Measurements from ENCODE around the gene PHF5A. TPM values are rescaled to one million over a fixed set of nuclear protein-coding genes. Genes with fewer than 3 reads are reported as not detected.

The PHF5A gene
- total RNA-seq, 1 donor from 2014 or later, result 114 TPM

GRCh38 chr22:41516462-41516861 is 48.0 kb upstream of the PHF5A start:
- Histone ChIP-seq H3K27me3 (no peaks in the 10 kb centered on the region), H3F3A (ENCODE audit: low read depth) (peaks cover 4% of the 10 kb centered on the region), H3K79me2 (ENCODE audit: low read depth) (no peaks in the 10 kb centered on the region), H3K4me2 (no peak overlapping the region), H3K4me3 (no peak overlapping the region), H4K20me1 (ENCODE audit: low read depth) (no peaks in the 10 kb centered on the region), H2AFZ (replicated peaks) (no peak overlapping the region), H3K36me3 (no peaks in the 10 kb centered on the region), H3K27ac (no peak overlapping the region), H3K9me3 (ENCODE audit: low read depth) (no peaks in the 10 kb centered on the region), H3K9ac (no peak overlapping the region), H3K4me1 (peaks cover 15% of the 10 kb centered on the region)
- Mint-ChIP-seq H3K27me3 (ENCODE audit: insufficient read depth, low read depth) (peaks cover 4% of the 10 kb centered on the region), H3K4me1 (peaks cover 19% of the 10 kb centered on the region), H3K4me3 (no peak overlapping the region), H3K27ac (no peak overlapping the region), H3K9me3 (no peaks in the 10 kb centered on the region), H3K36me3 (peaks cover 7% of the 10 kb centered on the region)
- no peak for DNase-seq (ENCODE audit: low spot score)
- no peak for TF ChIP-seq EZH2 (IDR thresholded peaks at IDR 0.05)
- no peak for TF ChIP-seq EZH2phosphoT487 (IDR thresholded peaks at IDR 0.05)
- no peak for TF ChIP-seq CTCF (IDR thresholded peaks at IDR 0.05)

GRCh38 chr22:41513391-41513790 is 44.9 kb upstream of the PHF5A start:
- peaks cover 4% of the 10 kb centered on the region for H3K27me3 Mint-ChIP-seq (ENCODE audit: insufficient read depth, low read depth)
- Histone ChIP-seq H4K20me1 (ENCODE audit: low read depth) (no peaks in the 10 kb centered on the region), H2AFZ (replicated peaks) (no peak overlapping the region), H3K27me3 (no peaks in the 10 kb centered on the region), H3K4me2 (peak overlapping the region; percentile 53), H3K27ac (no peak overlapping the region), H3K36me3 (no peaks in the 10 kb centered on the region), H3F3A (ENCODE audit: low read depth) (peaks cover 4% of the 10 kb centered on the region), H3K4me3 (no peak overlapping the region), H3K79me2 (ENCODE audit: low read depth) (no peaks in the 10 kb centered on the region), H3K9me3 (ENCODE audit: low read depth) (no peaks in the 10 kb centered on the region), H3K4me1 (peaks cover 15% of the 10 kb centered on the region), H3K9ac (no peak overlapping the region)
- no peaks in the 10 kb centered on the region for H3K9me3 Mint-ChIP-seq
- peaks cover 19% of the 10 kb centered on the region for H3K4me1 Mint-ChIP-seq
- H3K4me3 Mint-ChIP-seq, result no peak overlapping the region
- H3K27ac Mint-ChIP-seq, result peak overlapping the region; percentile 93
- TF ChIP-seq EZH2phosphoT487 (IDR thresholded peaks at IDR 0.05) (no peak), EZH2 (IDR thresholded peaks at IDR 0.05) (no peak)
- peaks cover 7% of the 10 kb centered on the region for H3K36me3 Mint-ChIP-seq
- no peak for DNase-seq (ENCODE audit: low spot score)

- peak; percentile 86 for DNase-seq (ENCODE audit: low spot score)
- Mint-ChIP-seq H3K4me3 (no peak overlapping the region), H3K27me3 (ENCODE audit: insufficient read depth, low read depth) (no peaks in the 10 kb centered on the region), H3K9me3 (no peaks in the 10 kb centered on the region), H3K36me3 (peaks cover 7% of the 10 kb centered on the region), H3K4me1 (peaks cover 19% of the 10 kb centered on the region), H3K27ac (peak overlapping the region; percentile 93)
- TF ChIP-seq CTCF (IDR thresholded peaks at IDR 0.05), result no peak
- no peak for TF ChIP-seq EZH2phosphoT487 (IDR thresholded peaks at IDR 0.05)
- TF ChIP-seq EZH2 (IDR thresholded peaks at IDR 0.05), result no peak
- Histone ChIP-seq H3K4me2 (peak overlapping the region; percentile 53), H3F3A (ENCODE audit: low read depth) (peaks cover 4% of the 10 kb centered on the region), H3K27me3 (no peaks in the 10 kb centered on the region), H3K9me3 (ENCODE audit: low read depth) (no peaks in the 10 kb centered on the region), H3K4me3 (no peak overlapping the region), H4K20me1 (ENCODE audit: low read depth) (no peaks in the 10 kb centered on the region), H3K4me1 (peaks cover 15% of the 10 kb centered on the region), H2AFZ (replicated peaks) (no peak overlapping the region), H3K79me2 (ENCODE audit: low read depth) (no peaks in the 10 kb centered on the region), H3K36me3 (no peaks in the 10 kb centered on the region), H3K9ac (no peak overlapping the region), H3K27ac (no peak overlapping the region)
Measured at GRCh38 chr22:41512421-41513194, 44.1 kb upstream of the PHF5A start.

- Histone ChIP-seq H3K9ac (no peak overlapping the region), H3K4me3 (no peak overlapping the region), H3K4me1 (peaks cover 15% of the 10 kb centered on the region), H3K4me2 (no peak overlapping the region), H3K27ac (no peak overlapping the region), H3K79me2 (ENCODE audit: low read depth) (no peaks in the 10 kb centered on the region), H3K36me3 (no peaks in the 10 kb centered on the region), H3F3A (ENCODE audit: low read depth) (peaks cover 4% of the 10 kb centered on the region), H4K20me1 (ENCODE audit: low read depth) (no peaks in the 10 kb centered on the region), H3K9me3 (ENCODE audit: low read depth) (no peaks in the 10 kb centered on the region), H3K27me3 (no peaks in the 10 kb centered on the region), H2AFZ (replicated peaks) (no peak overlapping the region)
- no peak overlapping the region for H3K27ac Mint-ChIP-seq
- H3K9me3 Mint-ChIP-seq, result no peaks in the 10 kb centered on the region
- peaks cover 19% of the 10 kb centered on the region for H3K4me1 Mint-ChIP-seq
- DNase-seq (ENCODE audit: low spot score), result no peak
- no peaks in the 10 kb centered on the region for H3K27me3 Mint-ChIP-seq (ENCODE audit: insufficient read depth, low read depth)
- no peak overlapping the region for H3K4me3 Mint-ChIP-seq
- no peak for TF ChIP-seq EZH2phosphoT487 (IDR thresholded peaks at IDR 0.05)
- TF ChIP-seq CTCF (IDR thresholded peaks at IDR 0.05), result no peak
- TF ChIP-seq EZH2 (IDR thresholded peaks at IDR 0.05), result no peak
- peaks cover 7% of the 10 kb centered on the region for H3K36me3 Mint-ChIP-seq
Measured at GRCh38 chr22:41511521-41511968, 43.1 kb upstream of the PHF5A start.

Measured in neural progenitor cell (in vitro differentiated cells).